LNCaP clone FGC (cell line): ENCODE measurements around the gene C14orf93.
A peak's percentile ranks its signal among the peaks of the same experiment; 100 is the strongest.
"Not testable (repeated sequence)": the region's sequence is repeated elsewhere in the genome, so short reads cannot be mapped to it uniquely, and the experiment has no call there.

Experiments used
- DNase-seq: peaks from one replicate; pipeline ENCODE4 v3.0.0-alpha.2; 2011; ENCODE audit warnings: low read depth
- H3K4me3 ChIP-seq: 2 replicates; pipeline ENCODE4 v1.5.1; 2011; ENCODE audit warnings: mild to moderate bottlenecking, low read depth, low read length, control low read depth
- CTCF ChIP-seq: IDR thresholded peaks from 2 replicates; pipeline ENCODE4 v1.5.1; 2012; ENCODE audit warnings: mild to moderate bottlenecking; ENCODE audit not compliant: control insufficient read depth, insufficient read depth; ENCODE audit errors: extremely low read depth

The C14orf93 gene

GRCh38 chr14:23018107-23018506 lies 8.2 kb upstream of the C14orf93 start:
- H3K4me3 ChIP-seq = no peak overlapping the region
- TF ChIP-seq CTCF = no peak
- no peak for DNase-seq

GRCh38 chr14:23017091-23017490 lies 7.1 kb upstream of the C14orf93 start:
- no peak for DNase-seq
- H3K4me3 ChIP-seq = no peak overlapping the region
- TF ChIP-seq CTCF = no peak

- no peak for TF ChIP-seq CTCF
- H3K4me3 ChIP-seq = no peak overlapping the region
- no peak for DNase-seq
These were observed 5.7 kb upstream of the C14orf93 start for GRCh38 chr14:23015618-23016017.

DNA sequence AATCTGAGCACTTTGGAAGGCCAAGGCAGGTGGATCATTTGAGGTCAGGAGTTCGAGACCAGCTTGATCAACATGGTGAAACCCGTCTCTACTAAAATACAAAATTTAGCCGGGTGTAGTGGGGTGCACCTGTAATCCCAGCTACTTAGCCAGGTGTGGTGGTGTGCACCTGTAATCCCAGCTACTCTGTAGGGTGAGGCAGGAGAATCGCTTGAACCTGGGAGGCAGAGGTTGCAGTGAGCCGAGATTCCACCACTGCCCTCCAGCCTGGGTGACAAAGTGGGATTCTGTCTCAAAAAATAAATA lies 3.8 kb upstream of the C14orf93 start:
- H3K4me3 ChIP-seq, DNase-seq: not testable (repeated sequence)

DNA sequence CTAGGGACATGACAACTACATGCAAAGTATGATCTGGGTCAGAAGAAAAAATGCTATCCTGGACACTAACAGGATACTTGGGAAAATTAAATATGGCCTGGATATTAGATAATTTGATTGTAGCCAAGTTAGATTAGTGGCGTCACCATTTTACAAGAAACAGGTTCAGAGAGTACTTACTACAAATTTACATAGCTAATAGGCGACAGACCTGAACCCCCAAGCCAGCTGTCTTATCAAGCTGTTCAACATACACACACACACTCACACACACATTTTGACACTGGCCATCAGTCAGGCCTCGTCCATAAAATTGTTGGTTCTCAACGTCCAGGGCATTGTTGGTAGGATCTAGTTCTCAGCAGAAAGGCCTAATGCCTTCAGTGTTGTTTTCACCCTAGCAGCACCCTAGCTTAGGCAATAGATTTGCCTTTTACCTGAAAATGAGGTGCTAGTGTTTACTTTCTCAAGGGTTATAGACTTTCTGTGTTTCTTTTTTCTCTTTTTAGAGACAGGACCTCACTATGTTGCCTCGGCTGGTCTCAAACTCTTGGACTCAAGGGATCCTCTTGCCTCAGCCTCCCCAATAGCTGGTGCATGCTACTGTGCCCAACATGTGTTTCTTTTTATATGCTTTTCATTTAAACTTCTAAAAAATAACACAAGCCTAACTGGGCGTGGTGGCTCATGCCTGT lies 3.3 kb upstream of the C14orf93 start:
- H3K4me3 ChIP-seq = no peak overlapping the region
- no peak for DNase-seq
- TF ChIP-seq CTCF = no peak

GRCh38 chr14:23009483-23009938 lies 432 bp downstream of the C14orf93 start:
- H3K4me3 ChIP-seq = peak overlapping the region; percentile 51
- TF ChIP-seq CTCF = no peak
- DNase-seq = no peak

GRCh38 chr14:23008831-23009230 lies 1.1 kb downstream of the C14orf93 start:
- peak; percentile 75 for DNase-seq
- H3K4me3 ChIP-seq = no peak overlapping the region
- no peak for TF ChIP-seq CTCF
